Fibroblast of lung (primary cell): ENCODE results near the gene AVPI1.

Experiments
- EZH2 ChIP-seq: IDR thresholded peaks from 2 replicates; pipeline ENCODE4 v1.5.1; 2012; ENCODE audit warnings: low read length, control low read depth, mild to moderate bottlenecking; ENCODE audit errors: missing control alignments
- TF ChIP-seq, protein P1 (sequence below), 2 donors: IDR thresholded peaks in 1 of 2; conservative IDR thresholded peaks in 1 of 2; 1 replicate in 1 of 2; 2 replicates in 1 of 2; pipeline ENCODE4 v1.5.1; 2011 to 2012; ENCODE audit warnings: low read length in 2 of 2, control low read depth in 1 of 2, inconsistent platforms in 1 of 2, low read depth in 1 of 2, mild to moderate bottlenecking in 1 of 2

DNA sequence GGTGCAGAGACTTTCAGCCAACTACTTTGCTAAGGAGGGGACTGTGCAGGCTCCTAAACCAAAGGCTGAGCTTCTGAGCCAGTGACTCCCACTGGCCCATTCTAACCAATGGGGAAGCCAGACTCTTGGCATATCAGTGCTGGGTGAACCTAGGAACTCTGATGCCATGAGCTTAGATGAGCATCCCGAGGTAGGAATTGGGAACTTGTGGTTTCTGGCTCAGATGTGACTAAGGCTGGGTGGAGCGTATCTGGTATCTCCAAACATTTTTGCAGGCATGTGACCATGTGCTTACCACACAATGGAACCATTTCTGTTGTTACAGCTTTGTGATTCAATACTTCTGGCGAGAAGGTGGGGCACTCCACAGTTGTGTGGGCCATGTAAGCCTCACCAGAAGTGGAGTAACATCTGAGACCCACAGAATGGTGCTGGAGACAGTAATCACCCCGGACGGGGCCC is 2.5 kb upstream of the AVPI1 start:
- TF ChIP-seq EZH2 = no peak
- TF ChIP-seq, protein P1, sequence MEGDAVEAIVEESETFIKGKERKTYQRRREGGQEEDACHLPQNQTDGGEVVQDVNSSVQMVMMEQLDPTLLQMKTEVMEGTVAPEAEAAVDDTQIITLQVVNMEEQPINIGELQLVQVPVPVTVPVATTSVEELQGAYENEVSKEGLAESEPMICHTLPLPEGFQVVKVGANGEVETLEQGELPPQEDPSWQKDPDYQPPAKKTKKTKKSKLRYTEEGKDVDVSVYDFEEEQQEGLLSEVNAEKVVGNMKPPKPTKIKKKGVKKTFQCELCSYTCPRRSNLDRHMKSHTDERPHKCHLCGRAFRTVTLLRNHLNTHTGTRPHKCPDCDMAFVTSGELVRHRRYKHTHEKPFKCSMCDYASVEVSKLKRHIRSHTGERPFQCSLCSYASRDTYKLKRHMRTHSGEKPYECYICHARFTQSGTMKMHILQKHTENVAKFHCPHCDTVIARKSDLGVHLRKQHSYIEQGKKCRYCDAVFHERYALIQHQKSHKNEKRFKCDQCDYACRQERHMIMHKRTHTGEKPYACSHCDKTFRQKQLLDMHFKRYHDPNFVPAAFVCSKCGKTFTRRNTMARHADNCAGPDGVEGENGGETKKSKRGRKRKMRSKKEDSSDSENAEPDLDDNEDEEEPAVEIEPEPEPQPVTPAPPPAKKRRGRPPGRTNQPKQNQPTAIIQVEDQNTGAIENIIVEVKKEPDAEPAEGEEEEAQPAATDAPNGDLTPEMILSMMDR (conservative IDR thresholded peaks at IDR 0.05 in 1 of 2, IDR thresholded peaks at IDR 0.05 in 1 of 2; ENCODE audit: low read depth in 1 of 2, low read length in 2 of 2) = no peak
